Mucosa of descending colon (tissue), 3 donors: ENCODE results near the gene TMEM250. TPM values are rescaled to one million over a fixed set of nuclear protein-coding genes. Genes with fewer than 3 reads are reported as not detected.

Experiments
- ATAC-seq: fragments of 200-7000 bp; cut with Tn5 transposase; one replicate; pipeline ENCODE4 v1.9.1; 2020; ENCODE audit warnings: mild to moderate bottlenecking, moderate library complexity
- DNase-seq, 3 donors: peaks; one replicate each; pipeline ENCODE4 v3.0.0-alpha.2; 2020
- H3K36me3 ChIP-seq: fragments of 200-600 bp; one replicate; pipeline ENCODE4 v1.8.0; 2021; ENCODE audit warnings: low read depth, mild to moderate bottlenecking
- H3K4me1 ChIP-seq: fragments of 200-600 bp; one replicate; pipeline ENCODE4 v1.8.0; 2021; ENCODE audit warnings: low read depth, mild to moderate bottlenecking
- H3K4me3 ChIP-seq: fragments of 200-600 bp; one replicate; pipeline ENCODE4 v1.8.0; 2021; ENCODE audit warnings: mild to moderate bottlenecking
- H3K9me3 ChIP-seq: fragments of 200-600 bp; one replicate; pipeline ENCODE4 v1.8.0; 2021; ENCODE audit warnings: mild to moderate bottlenecking
- intact Hi-C, 2 donors: fragments of 100-400 bp; cut with DNase I in 1 of 2; cut with micrococcal nuclease in 1 of 2; formaldehyde crosslinking; loops; one replicate each; pipeline versions ENCODE4 v1.11.0 to v1.11.1; 2022; cut with DNase I, micrococcal nuclease
- total RNA-seq, 3 donors: library from RNA; stranded (reverse); fragmentation: NEBNext Ultra II Directional in 2 of 3; extraction: Animal tissue kit (Norgen Biotek cat#: 25700) in 2 of 3; gene quantifications; one replicate each; pipeline versions ENCODE4 v1.2.1 to v1.2.4, GENCODE V29; 2021 to 2023
- TF ChIP-seq, protein P1 (sequence below): fragments of 200-600 bp; IDR thresholded peaks from one replicate; pipeline ENCODE4 v1.8.0; 2022; ENCODE audit warnings: antibody characterized with exemption, mild to moderate bottlenecking
- donor health status: DM: no; HTN: no; CAD: no; lungs with moderate emphysema.
- donor health status: DM: no; HTN: no; CAD: no.
- donor health status: DM: no; HTN: yes; CAD: no.

Gene TMEM250
- total RNA-seq, 3 donors from 2014 or later = 47.4 to 54.1 (median 52.0) TPM

DNA sequence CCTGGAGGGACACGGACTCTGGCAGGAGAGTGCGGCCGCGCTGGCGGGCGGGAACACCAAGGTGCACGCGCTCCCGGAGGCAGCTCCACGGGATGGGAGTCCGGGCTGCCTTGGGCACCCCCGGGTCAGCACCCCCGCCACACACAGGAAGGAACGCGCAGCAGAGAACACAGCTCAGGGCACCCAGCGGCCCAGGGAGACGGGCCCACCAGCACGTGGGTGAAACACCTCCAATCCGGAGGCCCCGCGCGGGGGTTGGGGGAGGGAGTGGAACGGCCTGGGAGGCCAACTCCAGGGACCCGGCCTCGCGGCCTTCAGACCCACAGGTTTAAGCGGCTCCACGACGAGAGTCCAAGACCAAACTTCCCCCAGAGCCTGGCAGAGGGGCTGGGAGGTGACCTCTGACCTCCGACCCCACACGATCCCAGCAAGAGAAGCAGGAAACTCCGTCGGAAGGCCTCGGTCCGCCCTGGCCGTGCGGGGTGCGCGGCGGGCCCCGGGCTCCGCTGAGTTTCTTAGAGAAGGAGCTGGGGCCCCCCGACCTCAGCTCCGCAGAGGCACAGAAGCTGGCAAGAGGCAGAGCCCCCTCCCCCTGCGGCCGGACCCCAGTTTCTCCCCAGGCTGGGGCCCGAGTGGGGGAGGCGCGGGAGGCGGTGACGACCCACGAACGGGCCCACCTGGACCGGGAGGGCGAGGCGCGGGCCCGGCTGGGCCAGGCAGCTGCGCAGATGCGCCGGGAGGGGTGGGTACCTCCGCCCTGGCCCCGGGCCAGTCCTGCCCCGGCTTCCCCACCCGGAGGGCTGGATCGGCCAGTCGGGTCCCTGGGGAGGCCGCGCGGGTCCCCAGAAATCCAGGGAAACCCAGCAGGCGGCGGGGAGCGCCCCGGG, 24.4 kb downstream of the TMEM250 start:
- TF ChIP-seq, protein P1, sequence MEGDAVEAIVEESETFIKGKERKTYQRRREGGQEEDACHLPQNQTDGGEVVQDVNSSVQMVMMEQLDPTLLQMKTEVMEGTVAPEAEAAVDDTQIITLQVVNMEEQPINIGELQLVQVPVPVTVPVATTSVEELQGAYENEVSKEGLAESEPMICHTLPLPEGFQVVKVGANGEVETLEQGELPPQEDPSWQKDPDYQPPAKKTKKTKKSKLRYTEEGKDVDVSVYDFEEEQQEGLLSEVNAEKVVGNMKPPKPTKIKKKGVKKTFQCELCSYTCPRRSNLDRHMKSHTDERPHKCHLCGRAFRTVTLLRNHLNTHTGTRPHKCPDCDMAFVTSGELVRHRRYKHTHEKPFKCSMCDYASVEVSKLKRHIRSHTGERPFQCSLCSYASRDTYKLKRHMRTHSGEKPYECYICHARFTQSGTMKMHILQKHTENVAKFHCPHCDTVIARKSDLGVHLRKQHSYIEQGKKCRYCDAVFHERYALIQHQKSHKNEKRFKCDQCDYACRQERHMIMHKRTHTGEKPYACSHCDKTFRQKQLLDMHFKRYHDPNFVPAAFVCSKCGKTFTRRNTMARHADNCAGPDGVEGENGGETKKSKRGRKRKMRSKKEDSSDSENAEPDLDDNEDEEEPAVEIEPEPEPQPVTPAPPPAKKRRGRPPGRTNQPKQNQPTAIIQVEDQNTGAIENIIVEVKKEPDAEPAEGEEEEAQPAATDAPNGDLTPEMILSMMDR = no peak
- H3K4me3 ChIP-seq = peak overlapping the region; percentile 72

DNA sequence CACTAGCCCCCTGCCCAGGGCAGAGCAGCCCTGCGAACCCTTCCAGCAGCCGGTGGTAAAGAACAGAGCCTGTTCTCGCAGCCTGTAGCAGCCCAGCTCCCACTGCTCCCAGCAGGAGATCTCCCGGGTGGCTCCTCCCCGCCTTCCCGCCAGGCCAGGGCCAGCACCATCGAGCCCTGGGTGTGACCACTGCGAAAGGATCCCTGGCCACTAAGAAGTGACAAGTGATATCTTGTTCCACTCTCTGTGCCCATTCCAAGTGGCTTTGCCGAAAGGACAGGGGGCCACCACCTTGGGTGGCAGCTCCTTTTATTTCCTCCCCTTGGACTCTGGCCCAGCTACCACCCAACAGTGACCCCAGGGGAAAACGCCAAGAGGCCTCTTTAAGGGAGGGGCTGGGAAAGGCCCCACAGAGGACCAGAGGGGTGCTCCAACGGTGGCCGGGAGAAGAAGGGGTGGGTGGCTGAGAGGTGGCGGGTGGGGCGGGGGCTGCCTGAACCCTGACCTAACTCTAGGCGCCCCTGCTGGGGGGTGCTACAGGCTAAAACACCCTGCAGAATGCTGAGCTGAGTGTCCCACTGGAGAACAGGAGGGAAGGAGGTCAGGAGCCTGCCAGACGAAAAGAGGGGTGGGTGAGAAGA, 25.2 kb downstream of the TMEM250 start:
- peak; percentile 53 to 63 (median 61) for DNase-seq

More for the DNA sequence above, 24.4 kb downstream of the TMEM250 start:
- no peaks in the 10 kb centered on the region for H3K36me3 ChIP-seq
- no peaks in the 10 kb centered on the region for H3K9me3 ChIP-seq
- DNase-seq (peak; percentile 66 to 83 (median 77)), ATAC-seq (peak; percentile 52)
- peaks cover 16% of the 10 kb centered on the region for H3K4me1 ChIP-seq
- intact Hi-C loops = loop anchor here in 1 of 2 donors (5.0 kb wide), 1 partner anchor 42 kb away; no protein-coding TSS in a partner anchor

DNA sequence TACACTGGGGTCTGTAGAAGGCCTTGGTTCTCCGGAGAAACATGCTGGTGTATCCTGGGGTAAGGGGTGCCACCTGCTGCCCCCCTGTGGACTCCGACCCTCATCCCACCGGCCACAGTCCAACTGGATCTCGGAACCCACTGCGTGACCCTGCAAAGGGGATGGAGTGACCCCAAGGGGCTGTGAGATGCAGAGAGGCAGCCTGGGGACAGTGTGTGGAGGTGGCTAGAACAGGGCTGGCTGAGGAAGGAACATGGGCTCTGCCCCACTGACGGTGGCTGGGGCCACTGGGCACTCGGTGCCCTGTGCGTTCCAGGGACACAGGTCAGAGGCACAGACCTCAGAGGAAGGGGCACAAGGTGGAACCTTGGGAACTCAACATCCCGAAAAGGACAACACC, 25.9 kb downstream of the TMEM250 start:
- DNase-seq (peak in 1 of 3 donors; percentile 38), ATAC-seq (no peak)
- TF ChIP-seq, protein P1 = no peak
- Histone ChIP-seq H3K4me1 (peaks cover 19% of the 10 kb centered on the region), H3K9me3 (no peaks in the 10 kb centered on the region), H3K36me3 (no peaks in the 10 kb centered on the region), H3K4me3 (no peak overlapping the region)
- intact Hi-C loops = loop anchor here in 1 of 2 donors (5.0 kb wide), 1 partner anchor 40 kb away; no protein-coding TSS in a partner anchor

More for the DNA sequence above, 25.2 kb downstream of the TMEM250 start:
- H3K4me1 ChIP-seq = peaks cover 19% of the 10 kb centered on the region
- H3K36me3 ChIP-seq = no peaks in the 10 kb centered on the region
- intact Hi-C loops = loop anchor here in 1 of 2 donors (5.0 kb wide), 1 partner anchor 41 kb away; no protein-coding TSS in a partner anchor
- peak; percentile 45 for ATAC-seq
- no peak overlapping the region for H3K4me3 ChIP-seq
- no peaks in the 10 kb centered on the region for H3K9me3 ChIP-seq
- TF ChIP-seq, protein P1 = no peak

DNA sequence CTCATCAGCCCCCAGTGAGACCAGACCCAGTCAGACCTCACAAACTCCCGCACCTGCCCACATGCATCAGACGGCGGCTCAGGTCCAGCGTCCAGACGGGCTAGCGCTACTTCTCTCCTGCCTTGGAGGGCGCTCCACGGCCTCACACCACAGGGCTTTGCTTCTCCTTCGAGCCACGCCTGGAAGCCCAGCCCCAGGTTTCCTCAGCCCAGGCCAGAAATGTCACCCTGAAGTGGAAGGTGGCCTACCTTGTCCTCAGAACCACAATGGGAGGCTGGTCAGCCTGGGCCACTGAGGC, 26.4 kb downstream of the TMEM250 start:
- intact Hi-C loops = loop anchor here in 1 of 2 donors (5.0 kb wide), 1 partner anchor 40 kb away; no protein-coding TSS in a partner anchor
- Histone ChIP-seq H3K4me3 (no peak overlapping the region), H3K9me3 (no peaks in the 10 kb centered on the region), H3K36me3 (no peaks in the 10 kb centered on the region), H3K4me1 (peaks cover 19% of the 10 kb centered on the region)
- DNase-seq (peak in 1 of 3 donors; percentile 29), ATAC-seq (no peak)
- TF ChIP-seq, protein P1 = no peak

DNA sequence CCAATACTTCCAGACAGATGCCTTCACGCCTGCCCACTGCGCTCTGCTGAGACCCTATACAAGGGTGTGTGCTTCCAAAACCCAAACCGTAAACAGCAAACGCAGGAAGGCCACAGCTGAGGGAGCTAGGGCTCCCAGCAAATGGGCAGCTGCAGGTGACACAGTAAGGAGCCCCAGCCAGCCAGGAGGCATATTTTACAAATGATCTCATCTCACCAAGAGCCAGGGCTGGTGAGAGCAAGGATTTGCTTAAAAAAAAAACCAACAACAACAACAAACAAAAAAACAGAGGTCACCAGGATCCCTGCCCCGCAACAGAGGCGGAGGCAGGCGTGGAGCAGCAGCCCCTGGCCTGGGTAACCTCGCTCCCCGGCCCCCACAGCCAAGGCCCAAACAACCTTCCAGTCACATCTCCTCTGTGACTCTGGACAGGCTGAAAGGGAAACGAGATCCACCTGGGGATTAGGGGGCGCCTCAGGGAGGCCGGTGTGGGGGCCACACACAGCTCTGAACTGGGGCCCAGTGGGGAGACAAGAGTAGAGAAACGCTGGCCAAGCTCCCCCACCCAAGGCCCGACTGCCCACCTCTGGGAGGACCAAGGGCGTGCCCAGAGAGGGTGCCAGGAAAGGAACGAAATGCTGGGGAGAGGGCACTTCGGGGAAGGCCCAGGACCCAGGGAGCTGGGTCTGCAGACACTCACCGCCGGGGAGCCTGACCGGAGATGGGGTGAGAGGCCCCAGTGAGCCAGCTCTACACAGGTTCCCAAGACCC, 26.9 kb downstream of the TMEM250 start:
- Histone ChIP-seq H3K36me3 (no peaks in the 10 kb centered on the region), H3K4me3 (no peak overlapping the region), H3K9me3 (no peaks in the 10 kb centered on the region), H3K4me1 (peaks cover 19% of the 10 kb centered on the region)
- ATAC-seq (no peak), DNase-seq (peak in 1 of 3 donors; percentile 48)
- intact Hi-C loops = loop anchor here in 1 of 2 donors (5.0 kb wide), 1 partner anchor 39 kb away; no protein-coding TSS in a partner anchor
- TF ChIP-seq, protein P1 = no peak
